Epidermal melanocyte (primary cell): ENCODE measurements around the gene SEMA4G.
A peak's percentile ranks its signal among the peaks of the same experiment; 100 is the strongest.

Experiments
- DNase-seq: peaks from one replicate; pipeline ENCODE4 v3.0.0; 2011; ENCODE audit warnings: low spot score; ENCODE audit not compliant: insufficient read length

Gene SEMA4G

GRCh38 chr10:100969187-100970075, at the start of gene SEMA4G:
SEMA4G (plus strand) TSS chr10:100969504; CDS start chr10:100972913, 3,409 bp downstream.
- DNase-seq = peak; percentile 65

- no peak for DNase-seq
Observed at GRCh38 chr10:100923580-100923979, 45.7 kb upstream of the SEMA4G start.

- DNase-seq = no peak
Observed at GRCh38 chr10:100927266-100927665, 42.0 kb upstream of the SEMA4G start.

GRCh38 chr10:100928039-100928438, 41.3 kb upstream of the SEMA4G start:
- DNase-seq = no peak

DNA sequence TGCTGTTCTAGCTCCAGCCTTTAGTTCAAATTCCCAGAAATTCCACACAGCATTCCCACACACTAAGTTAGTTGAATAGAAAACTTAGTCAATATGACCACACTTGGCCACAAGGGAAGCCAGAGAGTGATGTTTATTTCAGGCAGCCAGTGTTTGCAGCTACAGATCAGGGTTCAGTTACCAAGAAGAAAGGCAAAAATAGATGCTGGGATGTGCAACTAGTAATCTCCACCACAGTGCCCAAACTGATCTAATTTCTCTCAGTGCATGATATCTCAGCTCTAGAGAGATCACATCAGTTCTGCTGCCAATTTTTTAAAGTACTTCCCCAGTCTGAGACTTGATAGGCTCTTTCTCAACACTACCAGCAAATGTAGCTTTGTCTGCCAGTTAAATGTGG, 38.9 kb upstream of the SEMA4G start:
- no peak for DNase-seq

DNA sequence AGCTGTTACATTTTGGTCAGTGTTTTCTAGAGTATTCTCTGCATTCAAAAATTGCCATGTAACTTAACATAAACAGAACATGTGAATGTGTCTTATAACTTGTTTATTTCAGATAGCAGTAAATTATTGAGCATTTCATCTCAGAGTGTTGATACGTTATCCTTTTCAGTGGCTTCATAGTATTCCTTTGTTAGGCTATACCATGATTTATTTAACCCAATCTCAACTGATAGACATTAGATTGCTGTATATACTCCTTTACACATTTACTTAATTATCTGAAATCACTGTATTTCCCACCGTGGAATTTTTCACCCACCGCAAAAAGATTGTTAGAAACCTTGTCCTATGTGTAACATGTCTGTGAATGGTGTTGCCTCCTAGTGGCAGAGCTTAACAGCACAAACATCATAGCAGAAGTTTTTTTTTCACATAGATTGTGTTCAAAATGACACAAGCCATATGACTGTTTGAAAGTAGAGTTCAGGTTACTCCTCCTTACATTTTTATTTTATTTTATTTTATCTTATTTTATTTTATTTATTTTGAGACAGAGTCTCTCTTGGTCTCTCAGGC, 35.1 kb upstream of the SEMA4G start:
- DNase-seq = no peak

DNA sequence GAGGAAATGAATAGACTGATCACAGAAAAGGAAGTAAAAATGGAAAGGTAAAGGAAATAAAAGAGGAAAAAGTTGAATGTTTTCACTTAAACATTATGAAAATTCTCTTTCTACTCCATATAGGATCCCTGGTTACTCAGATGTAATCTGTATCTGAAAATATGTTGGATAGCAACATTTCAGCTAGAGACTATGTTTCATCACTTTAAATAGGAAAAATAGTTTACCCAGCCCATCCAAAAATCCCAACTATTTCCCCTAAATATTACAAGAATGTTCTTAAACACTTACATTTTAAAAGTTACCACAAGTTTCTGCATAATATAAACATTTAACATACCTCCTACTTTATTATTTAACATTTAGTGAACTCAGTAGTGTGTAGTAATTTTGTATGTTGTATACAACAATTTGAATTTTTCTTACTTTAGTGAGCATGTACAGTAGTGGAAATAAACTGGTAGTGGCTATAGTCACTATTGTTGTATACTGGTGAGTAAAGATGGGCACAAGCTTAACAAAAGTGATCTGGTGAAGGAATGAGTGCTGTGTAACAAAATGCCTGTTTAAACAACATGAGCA, 29.4 kb upstream of the SEMA4G start:
- DNase-seq = no peak

GRCh38 chr10:100942229-100942628, 27.1 kb upstream of the SEMA4G start:
- no peak for DNase-seq

DNA sequence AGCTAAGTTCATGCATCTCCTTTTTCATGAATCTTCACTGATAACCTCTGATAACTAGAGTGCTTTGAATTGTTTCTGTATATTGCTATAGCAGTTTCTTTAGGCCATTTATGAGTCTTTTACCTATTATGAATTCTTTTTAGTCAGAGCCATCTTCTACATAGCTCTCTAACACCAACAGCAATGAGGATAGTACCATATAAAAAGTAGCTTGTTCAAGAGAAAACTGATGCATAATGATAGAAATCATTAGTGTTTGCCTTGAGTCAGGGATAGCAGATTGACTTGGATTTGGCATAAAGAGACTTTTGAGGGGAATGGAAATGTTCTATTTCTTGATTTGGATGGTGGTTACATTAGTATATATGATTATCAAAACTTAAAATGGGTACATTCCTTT, 25.8 kb upstream of the SEMA4G start:
- no peak for DNase-seq

- DNase-seq = no peak
Observed at GRCh38 chr10:100945754-100946153, 23.6 kb upstream of the SEMA4G start.

DNA sequence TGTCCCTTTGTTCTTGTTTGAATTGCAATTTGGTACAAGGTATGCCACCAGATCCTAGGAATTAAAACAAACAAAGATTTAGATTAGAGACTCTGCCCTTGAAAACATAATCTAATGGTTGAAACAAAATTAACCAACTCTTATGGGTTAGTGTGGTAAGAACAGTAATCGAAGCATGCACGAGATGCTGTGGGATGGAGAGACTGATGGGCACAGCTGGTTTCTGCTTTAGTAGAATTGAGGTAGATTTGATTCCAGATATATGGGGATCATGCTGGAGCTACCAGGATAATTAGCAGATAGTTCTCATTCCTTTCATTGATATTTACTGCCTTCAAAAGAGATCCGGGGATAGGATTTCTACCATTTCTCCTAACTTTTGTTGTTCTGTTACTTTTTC, 20.4 kb upstream of the SEMA4G start:
- no peak for DNase-seq

DNA sequence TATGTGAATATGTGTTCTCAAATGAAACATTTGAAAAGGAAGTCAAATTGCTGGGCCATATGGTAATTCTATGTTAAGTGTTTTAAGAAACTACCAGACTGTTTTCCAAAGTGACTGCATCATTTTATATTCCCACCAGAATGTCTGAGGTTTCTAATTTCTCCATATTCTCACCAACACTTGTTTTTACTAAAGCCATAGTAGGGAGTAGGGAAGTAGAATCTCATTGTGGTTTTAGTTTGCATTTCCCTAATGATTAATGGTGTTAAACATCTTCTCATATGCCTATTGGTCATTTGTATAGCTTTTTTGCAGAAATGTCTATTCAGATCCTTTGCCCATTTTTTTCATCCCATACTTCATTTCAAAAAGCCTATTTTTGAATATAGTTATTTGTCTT, 9.1 kb upstream of the SEMA4G start:
- DNase-seq = no peak

DNA sequence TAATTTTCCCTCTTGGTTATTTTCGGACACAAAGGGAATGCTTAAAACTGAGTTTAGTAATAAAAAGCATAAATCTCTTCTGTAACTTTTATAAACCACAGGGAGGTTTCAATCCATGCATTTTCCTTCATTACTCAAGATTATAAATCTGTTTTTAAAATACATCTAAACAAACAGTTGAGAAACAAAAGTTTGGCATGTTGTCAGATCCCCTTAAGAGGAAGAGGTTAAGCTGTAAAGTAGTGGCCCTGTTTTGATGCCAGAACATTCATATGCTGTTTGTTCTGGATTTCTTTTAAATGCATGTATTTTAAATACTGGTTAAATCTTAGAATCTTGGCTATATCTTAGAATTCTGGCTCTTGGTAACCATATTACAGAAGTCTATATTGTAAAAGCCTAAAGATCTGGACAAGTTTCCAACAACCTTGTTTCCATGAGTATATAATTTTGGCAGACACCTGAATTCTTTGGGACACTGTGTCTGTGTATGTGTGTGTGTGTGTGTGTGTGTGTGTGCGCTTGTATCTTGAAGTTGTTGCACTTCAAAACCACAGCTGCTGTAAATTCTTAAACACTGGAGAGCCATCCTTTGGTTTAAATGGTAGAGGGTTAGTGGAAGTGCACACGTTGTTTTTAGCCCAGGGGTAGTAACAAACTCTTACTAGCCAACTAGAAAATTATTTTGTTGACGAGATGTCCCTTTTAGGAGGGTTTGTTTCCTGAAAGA, 6.8 kb upstream of the SEMA4G start:
- DNase-seq = no peak

- DNase-seq = no peak
Observed at GRCh38 chr10:100963826-100964225, 5.5 kb upstream of the SEMA4G start.

- DNase-seq = no peak
Observed at GRCh38 chr10:100965820-100966219, 3.5 kb upstream of the SEMA4G start.

GRCh38 chr10:100966887-100967286, 2.4 kb upstream of the SEMA4G start:
- DNase-seq = no peak

- no peak for DNase-seq
Observed at GRCh38 chr10:100967332-100967731, 2.0 kb upstream of the SEMA4G start.

DNA sequence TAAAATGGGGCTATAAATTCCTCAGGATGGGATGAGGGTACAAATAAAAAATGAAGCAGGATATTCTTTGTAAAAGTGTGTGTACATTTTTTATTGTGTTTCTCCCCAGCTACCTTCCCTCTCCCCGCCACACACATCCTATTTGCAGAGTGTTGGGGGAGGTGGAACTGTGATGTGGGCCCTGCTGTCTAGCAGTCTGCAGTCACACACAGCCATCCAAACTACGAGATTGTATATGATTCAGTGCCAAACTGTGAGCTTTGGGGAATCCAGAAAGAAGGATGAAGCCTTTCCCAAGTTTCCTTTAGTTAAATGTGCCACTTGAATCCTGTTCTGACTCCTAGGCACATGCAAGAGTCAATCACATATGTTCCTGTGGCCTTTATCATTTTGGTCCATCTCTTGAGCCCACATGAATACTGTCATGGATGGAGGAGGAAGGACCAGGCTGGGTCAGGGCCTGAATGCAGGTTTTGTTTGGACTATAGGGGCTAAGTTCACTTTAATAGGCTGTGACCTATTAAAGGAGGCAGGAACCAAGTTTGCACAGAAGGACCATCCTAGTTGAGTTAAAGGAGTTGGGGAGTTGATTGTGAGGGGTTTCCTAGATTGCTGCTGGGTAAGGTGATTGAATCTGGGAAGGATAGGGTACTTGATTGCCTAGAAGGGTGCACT, 1.1 kb upstream of the SEMA4G start:
- no peak for DNase-seq

DNA sequence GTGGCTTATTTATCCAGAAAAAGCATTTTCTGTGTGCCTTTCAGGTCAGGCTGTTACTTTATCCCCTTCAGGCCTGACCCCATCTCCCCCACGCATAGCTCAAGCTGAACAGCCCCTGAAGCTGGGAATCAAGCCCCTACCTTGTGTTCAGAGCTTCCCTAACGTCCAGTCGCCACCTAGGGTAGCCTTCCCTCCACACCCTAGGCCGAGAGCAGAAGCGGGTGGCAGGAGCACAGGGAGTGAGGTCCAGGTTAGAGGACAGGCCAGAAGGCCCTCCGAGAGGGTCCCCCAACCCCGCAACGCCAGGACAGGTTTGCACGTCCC, 479 bp upstream of the SEMA4G start:
- DNase-seq = no peak

GRCh38 chr10:100970076-100970913, 991 bp downstream of the SEMA4G start:
- no peak for DNase-seq
